Heart left ventricle (tissue), 16 donors: ENCODE data around the gene MSI2. TPM values are rescaled to one million over a fixed set of nuclear protein-coding genes. Genes with fewer than 3 reads are reported as not detected.

Experiments used
- ATAC-seq, 4 donors: fragments of 200-7000 bp; cut with Tn5 transposase; one replicate each; pipeline ENCODE4 v1.9.1; 2020 to 2022; ENCODE audit warnings: moderate library complexity in 4 of 4, mild to moderate bottlenecking in 3 of 4, moderate number of reproducible peaks in 1 of 4
- DNase-seq, 5 donors: peaks; one replicate each; pipeline ENCODE4 v3.0.0-alpha.2; 2020
- H3K27ac ChIP-seq, 12 donors: fragments of 200-600 bp; sonication (generic) in 4 of 12; one replicate each; pipeline versions ENCODE4 v1.5.0 to v1.8.0; 2016 to 2022; ENCODE audit warnings: mild to moderate bottlenecking in 2 of 12
- H3K27me3 ChIP-seq, 9 donors: fragments of 200-600 bp; sonication (generic) in 2 of 9; one replicate each; pipeline versions ENCODE4 v1.5.1 to v1.8.0; 2016 to 2022; ENCODE audit warnings: mild to moderate bottlenecking in 3 of 9
- H3K36me3 ChIP-seq, 9 donors: fragments of 200-600 bp; sonication (generic) in 2 of 9; one replicate each; pipeline versions ENCODE4 v1.5.0 to v1.8.0; 2018 to 2022; ENCODE audit warnings: mild to moderate bottlenecking in 2 of 9
- H3K4me1 ChIP-seq, 12 donors: fragments of 200-600 bp; sonication (generic) in 4 of 12; one replicate each; pipeline versions ENCODE4 v1.5.0 to v1.8.0; 2016 to 2022; ENCODE audit warnings: mild to moderate bottlenecking in 3 of 12
- H3K4me3 ChIP-seq, 12 donors: fragments of 200-600 bp; sonication (generic) in 4 of 12; one replicate each; pipeline versions ENCODE4 v1.5.0 to v1.8.0; 2017 to 2022; ENCODE audit warnings: mild to moderate bottlenecking in 9 of 12, moderate library complexity in 4 of 12
- H3K9me3 ChIP-seq, 12 donors: fragments of 200-600 bp; sonication (generic) in 4 of 12; one replicate each; pipeline versions ENCODE4 v1.5.0 to v1.8.0; 2016 to 2022; ENCODE audit warnings: mild to moderate bottlenecking in 1 of 12
- CTCF ChIP-seq, 12 donors: fragments of 200-600 bp; sonication (generic) in 4 of 12; IDR thresholded peaks; one replicate each; pipeline versions ENCODE4 v1.5.0 to v1.8.0; 2018 to 2022; ENCODE audit warnings: antibody characterized with exemption in 12 of 12, mild to moderate bottlenecking in 5 of 12
- POLR2A ChIP-seq, 2 donors: fragments of 450-650 bp; IDR thresholded peaks; one replicate each; pipeline ENCODE4 v1.6.1; 2017; ENCODE audit warnings: antibody characterized with exemption in 2 of 2, mild to moderate bottlenecking in 2 of 2, moderate library complexity in 2 of 2
- WGBS, 4 donors: extraction: QIAGEN DNeasy Blood & Tissue Kit in 2 of 4; methylation state at CpG; one replicate each; pipeline versions ENCODE4 v1.1.5 to v1.1.7; 2013 to 2018; 5-methylcytosine and 5-hydroxymethylcytosine counted together
- intact Hi-C, 10 donors: fragments of 100-400 bp; cut with DNase I; formaldehyde crosslinking; loops; one replicate each; pipeline versions ENCODE4 v1.11.1 to v1.14.2; 2022
- polyA plus RNA-seq, 2 donors: library from polyadenylated mRNA; stranded (reverse); fragments of 200-250 nt; gene quantifications; one replicate each; pipeline ENCODE4 v1.2.3, GENCODE V29; 2013
- total RNA-seq, 9 donors: library from RNA; depleted of rRNA in 2 of 9; stranded (reverse); fragments of >200 nt in 2 of 9; fragmentation: NEBNext Ultra II Directional in 3 of 9; extraction: Animal tissue kit (Norgen Biotek cat#: 25700) in 3 of 9; gene quantifications; one replicate each; pipeline versions ENCODE4 v1.1.0 to v1.2.4, GENCODE V29; 2016 to 2023
- donor health status: ischemic (EF 13 %, LVEDD 7.1; RV severe dilation, severe dysfunction).
- donor health status: healthy with polysubstance abuse.
- donor health status: DM: no; HTN: yes; CAD: no.
- donor health status: DM: no; HTN: no; CAD: no.
- donor health status: ischemic (EF 25% LVEDD 6.9; RV normal size, moderate dysfunction).
- donor health status: ischemic (EF 25% LVEDD 5.7; RV mildly dilated, moderate dysfunction).
- donor health status: healthy.
- donor health status: DM: yes; HTN: yes; CAD: no.
- donor health status: ischemic (EF 35%, LVEDD 5.7; RV mildly dilated, moderate dysfunction).
- donor health status: nonischemic (EF 11% LVEDD 7.7; RV severe dilation, severe dysfunction).
- donor health status: DM: yes; HTN: yes; CAD: no.
- donor health status: PGD.
- donor health status: ischemic (EF 29% LVEDD 5.4; RV normal size, mild dysfunction).
- donor health status: nonischemic (EF 23%, LVEDD 6.1; RV moderate dilation, normal function).

Gene MSI2
- total and polyA plus RNA-seq, 11 donors, result 35.9 to 120 (median 104) TPM

- intact Hi-C loops, result loop anchor here in 1 of 10 donors (2.0 kb wide), 1 partner anchor 13 kb away; no protein-coding TSS in a partner anchor
- H3K4me1 ChIP-seq, result no peaks in the 10 kb centered on the region
- H3K4me3 ChIP-seq, result no peak overlapping the region
- no peak for DNase-seq
- no peak for ATAC-seq
- TF ChIP-seq POLR2A (IDR thresholded peaks at IDR 0.05), result no peak
- TF ChIP-seq CTCF (IDR thresholded peaks at IDR 0.05), result no peak
- no peaks in the 10 kb centered on the region for H3K27me3 ChIP-seq
- no peaks in the 10 kb centered on the region for H3K9me3 ChIP-seq
- WGBS, 4 donors, result 93 to 97% (median 97%) methylated on average over 9 to 11 of the region's 11 CpGs
- H3K27ac ChIP-seq, result no peak overlapping the region
- H3K36me3 ChIP-seq, result peaks cover 0 to 4% (median 0%) of the 10 kb centered on the region in 9 donors
Observed at GRCh38 chr17:57654040-57654775, 397.9 kb downstream of the MSI2 start.

- Histone ChIP-seq H3K27me3 (no peaks in the 10 kb centered on the region), H3K36me3 (peaks cover 0 to 3% (median 0%) of the 10 kb centered on the region in 9 donors), H3K27ac (no peak overlapping the region), H3K4me3 (no peak overlapping the region), H3K4me1 (no peaks in the 10 kb centered on the region), H3K9me3 (no peaks in the 10 kb centered on the region)
- no peak for TF ChIP-seq POLR2A (IDR thresholded peaks at IDR 0.05)
- DNase-seq (no peak), ATAC-seq (no peak)
- 95 to 97% (median 96%) methylated on average over 6 of the region's 6 CpGs for WGBS, 4 donors
- intact Hi-C loops, result loop anchor here in 1 of 10 donors (2.0 kb wide), 1 partner anchor 15 kb away; no protein-coding TSS in a partner anchor
Observed at GRCh38 chr17:57655553-57655952, 399.2 kb downstream of the MSI2 start.

- ATAC-seq, result no peak
- 75 to 92% (median 87%) methylated on average over 2 of the region's 2 CpGs for WGBS, 4 donors
- no peaks in the 10 kb centered on the region for H3K9me3 ChIP-seq
Observed at GRCh38 chr17:57657211-57657610, 400.9 kb downstream of the MSI2 start.

GRCh38 chr17:57662041-57662440 lies 405.7 kb downstream of the MSI2 start:
- Histone ChIP-seq H3K4me1 (peaks cover 2 to 40% (median 23%) of the 10 kb centered on the region in 12 donors), H3K4me3 (peak overlapping the region in 3 of 12 donors; percentile 40 to 45 (median 40)), H3K36me3 (no peaks in the 10 kb centered on the region), H3K9me3 (no peaks in the 10 kb centered on the region), H3K27ac (peak overlapping the region; percentile 20 to 88 (median 84)), H3K27me3 (no peaks in the 10 kb centered on the region)
- 71 to 83% (median 81%) methylated on average over 2 of the region's 2 CpGs for WGBS, 4 donors
- ATAC-seq (no peak), DNase-seq (no peak)
- intact Hi-C loops, result loop anchor here in 5 of 10 donors (2.0 to 10.0 kb wide), 8 partner anchors 39 to 537 kb away; no protein-coding TSS in a partner anchor
- no peak for TF ChIP-seq CTCF (IDR thresholded peaks at IDR 0.05)
- no peak for TF ChIP-seq POLR2A (IDR thresholded peaks at IDR 0.05)

More at GRCh38 chr17:57657211-57657610, 400.9 kb downstream of the MSI2 start:
- intact Hi-C loops, result no loop called here
- H3K4me3 ChIP-seq, result no peak overlapping the region
- H3K4me1 ChIP-seq, result peaks cover 0 to 14% (median 4%) of the 10 kb centered on the region in 12 donors
- peaks cover 0 to 3% (median 0%) of the 10 kb centered on the region in 9 donors for H3K36me3 ChIP-seq
- H3K27ac ChIP-seq, result no peak overlapping the region
- no peaks in the 10 kb centered on the region for H3K27me3 ChIP-seq
- no peak for DNase-seq
- TF ChIP-seq POLR2A (IDR thresholded peaks at IDR 0.05), result no peak
- no peak for TF ChIP-seq CTCF (IDR thresholded peaks at IDR 0.05)
